Activated CD4-positive, alpha-beta T cell treated with anti-CD3 and anti-CD28 coated beads, Interleukin-2, amount 50 U/mL, for 4 hours (primary cell): Measurements from ENCODE around the gene NR1H2.

ENCODE experiments used
- DNase-seq, 2 experiments: peaks; one replicate each; pipeline ENCODE4 v3.0.0-alpha.2; 2020

The NR1H2 gene

GRCh38 chr19:50406829-50407228, 30.6 kb downstream of the NR1H2 start:
- no peak for DNase-seq

- DNase-seq, result no peak
Measured at GRCh38 chr19:50409347-50409746, 33.1 kb downstream of the NR1H2 start.

GRCh38 chr19:50410109-50410508, 33.9 kb downstream of the NR1H2 start:
- no peak for DNase-seq

- no peak for DNase-seq
Measured at GRCh38 chr19:50412419-50412818, 36.2 kb downstream of the NR1H2 start.

GRCh38 chr19:50413096-50413495, 36.8 kb downstream of the NR1H2 start:
- DNase-seq, result no peak

GRCh38 chr19:50413531-50413930, 37.3 kb downstream of the NR1H2 start:
- DNase-seq, result no peak

GRCh38 chr19:50414864-50415660, 38.8 kb downstream of the NR1H2 start:
- peak; percentile 71 to 74 for DNase-seq

- no peak for DNase-seq
Measured at GRCh38 chr19:50415661-50416033, 39.4 kb downstream of the NR1H2 start.

- no peak for DNase-seq
Measured at GRCh38 chr19:50416034-50416977, 40.0 kb downstream of the NR1H2 start.

- no peak for DNase-seq
Measured at GRCh38 chr19:50417111-50418081, 41.1 kb downstream of the NR1H2 start.

GRCh38 chr19:50418176-50419021, 42.1 kb downstream of the NR1H2 start, which contains the start of gene SPIB:
SPIB (plus strand) TSS chr19:50418938; CDS start chr19:50418963, 25 bp downstream.
- no peak for DNase-seq

- DNase-seq, result no peak
Measured at GRCh38 chr19:50419022-50419579, 42.8 kb downstream of the NR1H2 start.

- no peak for DNase-seq
Measured at GRCh38 chr19:50419580-50420035, 43.4 kb downstream of the NR1H2 start.

- DNase-seq, result no peak
Measured at GRCh38 chr19:50420127-50420526, 43.9 kb downstream of the NR1H2 start.

GRCh38 chr19:50420808-50421207, 44.6 kb downstream of the NR1H2 start:
- no peak for DNase-seq

GRCh38 chr19:50422397-50423278, 46.4 kb downstream of the NR1H2 start:
- no peak for DNase-seq

GRCh38 chr19:50423279-50424113, 47.2 kb downstream of the NR1H2 start:
- no peak for DNase-seq

GRCh38 chr19:50425581-50425980, 49.3 kb downstream of the NR1H2 start:
- DNase-seq, result no peak

GRCh38 chr19:50427318-50427925, 51.2 kb downstream of the NR1H2 start:
- no peak for DNase-seq
